Kasumi-1 (cell line): ENCODE data around the gene PEAK1.

Experiments
- DNase-seq, 2 experiments: peaks; one replicate each; lab custom pipeline; 2025; lab: John Stamatoyannopoulos, UW

The PEAK1 gene

DNA sequence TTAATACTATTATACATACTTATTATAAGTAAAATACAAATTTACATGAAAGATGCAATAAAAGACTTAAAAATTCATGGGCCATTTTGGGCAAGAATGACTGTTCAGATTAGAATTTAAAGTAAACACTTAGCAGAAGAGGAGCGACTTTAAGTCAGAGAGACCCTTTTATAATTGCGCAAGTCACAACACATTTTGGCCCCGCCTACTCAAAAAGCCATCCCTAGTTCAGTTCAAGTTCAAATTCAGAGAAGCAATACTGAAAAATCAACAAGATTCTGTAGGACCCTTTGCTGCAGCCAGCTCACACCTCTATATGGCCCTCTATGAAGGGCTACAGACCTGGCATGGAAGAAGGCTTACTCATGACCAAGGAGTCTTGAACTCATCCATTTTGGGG is 64.6 kb downstream of the PEAK1 start:
- no peak for DNase-seq

DNA sequence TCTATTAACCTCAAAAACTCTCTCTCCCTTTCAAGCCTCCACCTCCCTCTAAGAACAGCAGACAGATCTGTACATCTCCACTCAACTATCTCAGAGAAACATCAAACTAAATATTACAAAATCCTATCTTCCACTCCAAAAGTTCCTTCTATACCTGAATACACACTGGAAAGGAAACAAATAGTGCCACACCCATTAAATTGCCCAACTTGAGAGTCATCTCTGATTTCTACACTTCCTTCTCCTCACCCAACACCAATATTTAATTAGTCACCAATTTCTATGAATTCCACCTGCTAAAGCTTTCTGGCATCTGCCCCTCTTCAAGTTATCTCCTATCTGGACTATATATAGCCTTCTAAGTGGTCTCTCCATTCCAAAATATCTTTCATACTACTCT is 65.8 kb downstream of the PEAK1 start:
- no peak for DNase-seq

DNA sequence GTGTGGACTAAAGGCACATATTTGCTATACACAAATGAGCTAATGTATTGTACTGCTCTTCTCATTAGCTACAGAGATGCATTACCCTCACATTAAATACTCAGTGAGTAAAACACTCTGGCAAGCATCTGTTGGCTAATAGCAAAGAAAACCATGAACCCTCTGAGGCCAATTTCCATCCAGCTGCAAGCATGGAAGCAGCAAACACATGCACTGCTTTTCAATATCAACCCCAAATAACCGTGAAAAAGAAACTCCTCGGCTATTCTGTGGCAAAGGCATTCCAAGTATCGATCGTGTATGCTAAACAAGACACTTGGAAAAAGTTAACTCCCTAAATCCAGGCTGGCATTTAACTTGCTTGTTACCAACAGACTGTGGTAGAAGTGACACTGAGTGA is 67.0 kb downstream of the PEAK1 start:
- DNase-seq = no peak

DNA sequence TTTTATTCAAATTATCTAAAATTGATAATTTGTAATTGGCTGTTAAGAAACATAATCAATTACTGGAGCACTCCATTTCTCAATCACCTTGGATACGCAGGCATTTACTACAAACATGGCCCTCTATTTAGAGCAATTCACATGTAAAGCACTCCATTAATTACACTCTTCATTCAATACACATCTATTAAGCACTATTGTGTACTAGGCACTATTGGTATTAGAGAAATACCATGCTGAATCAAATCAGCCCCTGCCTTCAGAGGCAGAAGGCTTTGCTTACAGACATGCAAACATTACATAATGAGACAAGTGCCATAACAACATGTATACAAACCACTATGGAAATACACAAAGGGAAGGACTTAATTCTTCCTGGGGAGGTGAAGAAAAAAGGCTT is 69.1 kb downstream of the PEAK1 start:
- DNase-seq = no peak

DNA sequence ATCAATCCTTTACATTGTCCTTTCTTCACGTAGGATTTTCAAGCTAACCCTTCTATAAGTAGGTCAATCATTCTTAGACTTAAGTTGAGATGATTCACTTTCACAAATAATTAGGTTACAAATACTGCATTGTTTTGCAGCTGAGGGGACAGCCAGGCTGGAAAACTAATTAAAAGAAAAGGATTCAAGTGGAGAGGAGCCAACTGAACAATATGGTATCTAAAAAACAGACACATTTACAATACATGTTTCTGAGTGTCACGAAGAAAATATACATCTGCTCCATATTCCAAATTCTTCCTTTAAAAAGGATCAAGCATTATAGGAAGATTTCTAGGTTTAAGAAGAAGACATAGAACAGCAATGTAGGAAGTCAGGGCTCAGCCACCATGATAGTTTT is 70.2 kb downstream of the PEAK1 start:
- no peak for DNase-seq

DNA sequence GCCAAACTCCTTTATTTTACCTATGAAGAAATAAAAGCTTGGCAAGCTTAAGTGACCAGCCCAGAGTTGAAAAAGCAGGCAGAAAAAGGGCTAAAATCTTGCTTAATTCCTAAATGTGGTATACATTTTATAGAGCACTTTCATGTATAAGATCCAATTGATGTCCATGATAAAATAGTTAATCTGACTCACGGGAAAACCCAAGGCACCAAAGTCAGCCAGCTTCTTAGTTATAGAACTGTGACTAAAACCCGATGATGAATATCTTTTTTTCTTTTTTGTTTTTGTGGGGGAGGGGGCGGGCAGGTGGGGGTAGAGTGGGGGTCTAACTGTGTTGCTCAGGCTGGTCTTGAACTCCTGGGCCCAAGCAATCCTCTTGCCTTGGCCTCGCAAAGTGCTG is 71.4 kb downstream of the PEAK1 start:
- DNase-seq = no peak

DNA sequence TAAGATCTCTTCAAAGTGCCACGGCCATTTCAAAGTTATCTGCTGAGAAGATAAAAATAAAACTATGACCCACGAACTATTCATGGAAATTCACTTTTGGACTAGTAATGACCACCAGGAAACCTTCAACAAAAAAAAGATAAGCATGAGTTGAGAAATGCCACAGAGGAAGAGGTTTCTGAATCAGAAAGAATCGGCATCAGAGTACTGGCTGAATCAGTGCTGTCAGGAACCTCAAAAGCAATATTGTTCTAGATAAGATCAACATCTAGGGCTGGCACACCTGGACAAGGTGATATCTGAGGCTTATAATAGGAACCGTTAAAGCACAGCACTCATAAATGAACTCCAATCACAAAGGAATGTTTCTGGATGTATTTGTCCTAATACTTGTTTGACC is 72.7 kb downstream of the PEAK1 start:
- no peak for DNase-seq

DNA sequence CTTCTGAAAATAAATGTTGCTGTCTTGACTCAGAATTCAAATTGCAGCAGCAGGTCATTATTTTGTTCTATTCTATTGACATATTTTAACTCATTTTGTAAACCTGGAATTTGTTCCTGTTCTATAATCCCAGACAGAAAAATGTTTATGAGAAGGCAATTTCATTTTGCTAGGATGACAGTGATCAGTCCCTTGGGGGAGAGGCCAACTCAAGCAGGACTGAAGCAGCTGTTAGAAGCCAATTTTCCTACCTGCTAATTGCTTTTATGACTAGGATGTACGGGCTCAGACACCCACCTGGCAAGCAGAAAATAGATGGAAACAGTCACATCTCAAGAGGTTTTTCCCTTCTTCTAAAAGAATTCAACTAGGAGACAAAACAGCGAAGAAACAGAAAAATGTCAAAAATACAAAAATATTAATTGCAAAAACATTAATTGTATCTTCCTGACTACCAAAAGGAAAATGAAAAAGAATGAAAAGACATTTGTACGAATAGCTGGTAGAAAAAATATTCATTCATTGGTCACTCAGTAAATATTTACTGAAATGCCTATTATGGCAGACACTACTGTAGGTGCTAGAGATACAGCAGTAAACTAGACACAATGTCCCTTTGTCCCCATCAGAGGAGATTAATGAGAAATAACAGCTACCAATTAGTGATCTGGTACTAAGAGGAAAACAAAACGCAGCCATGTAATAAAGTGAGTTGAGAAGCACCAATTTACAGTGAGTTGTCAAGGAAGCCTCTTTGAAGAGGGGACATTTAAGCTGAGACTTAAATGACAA is 73.5 kb downstream of the PEAK1 start:
- DNase-seq = no peak

DNA sequence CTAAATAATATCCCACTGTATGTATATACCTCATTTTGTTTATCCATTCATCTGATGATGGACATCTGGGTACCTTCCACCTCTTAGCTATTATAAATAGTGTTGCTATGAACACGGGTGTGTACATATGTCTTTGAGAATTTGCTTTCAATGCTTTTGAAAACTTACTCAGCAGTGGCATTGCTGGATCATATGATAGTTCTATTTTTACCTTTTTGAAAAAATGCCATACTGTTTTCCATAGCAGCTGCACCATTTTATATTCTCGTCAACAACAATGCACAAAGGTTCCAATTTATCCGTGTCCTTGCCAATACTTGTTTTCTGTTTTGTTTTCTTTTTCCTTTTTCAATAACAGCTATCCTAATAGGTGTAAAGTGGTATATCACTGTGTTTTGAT is 77.1 kb downstream of the PEAK1 start:
- DNase-seq = no peak

DNA sequence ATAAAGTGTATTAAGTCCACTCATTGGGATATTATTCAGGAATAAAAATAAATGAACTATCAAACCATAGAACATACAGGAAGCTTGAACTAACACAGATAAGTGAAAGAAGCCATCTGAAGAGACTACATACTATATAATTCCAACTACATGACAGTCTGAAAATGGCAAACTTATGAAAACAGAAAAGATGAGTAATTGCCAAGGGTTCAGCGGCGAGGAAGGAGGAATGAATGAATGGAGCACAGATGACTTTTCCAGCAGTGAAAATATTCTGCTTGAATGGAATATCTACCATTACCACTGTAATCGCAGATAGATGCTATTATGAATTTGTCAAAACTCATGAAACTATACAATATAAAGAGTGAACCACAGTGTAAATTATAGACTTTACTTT is 79.7 kb downstream of the PEAK1 start:
- no peak for DNase-seq

DNA sequence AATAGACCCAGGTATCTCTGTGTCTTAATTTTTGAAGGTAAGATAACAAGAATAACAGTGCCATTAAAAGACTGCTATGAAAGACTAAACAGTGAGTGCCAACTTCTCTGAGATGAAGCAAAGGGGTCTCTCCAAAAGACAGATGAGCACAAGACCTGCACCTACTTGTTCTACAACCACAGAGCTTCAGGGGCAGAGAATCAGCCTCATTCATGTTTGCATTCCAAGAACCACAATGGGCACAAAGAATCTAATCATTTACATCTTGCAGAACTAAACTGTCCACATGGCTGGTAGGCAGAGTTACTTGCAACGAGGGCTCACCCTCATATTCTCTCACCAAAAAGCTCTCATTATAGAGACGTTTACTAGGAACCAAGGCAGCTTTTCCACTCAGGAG is 83.9 kb downstream of the PEAK1 start:
- no peak for DNase-seq

DNA sequence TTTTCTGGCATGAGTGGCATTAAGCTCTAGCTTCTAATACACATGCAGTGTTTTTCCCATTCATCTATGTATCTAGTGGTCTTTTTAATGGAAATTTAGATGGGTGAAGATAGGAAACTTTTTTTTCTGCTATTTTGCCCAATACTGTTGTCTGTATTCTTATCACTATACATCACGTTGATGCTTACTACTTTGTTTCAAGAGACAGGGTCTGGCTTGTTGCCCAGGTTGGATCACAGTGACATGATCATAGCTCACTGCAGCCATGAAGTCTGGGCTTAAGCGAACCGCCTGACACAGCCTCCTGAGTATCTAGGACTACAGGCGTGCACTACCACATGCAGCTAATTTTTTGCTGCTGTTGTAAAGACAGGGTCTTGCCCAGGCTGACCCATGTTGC is 84.6 kb downstream of the PEAK1 start:
- DNase-seq = no peak

DNA sequence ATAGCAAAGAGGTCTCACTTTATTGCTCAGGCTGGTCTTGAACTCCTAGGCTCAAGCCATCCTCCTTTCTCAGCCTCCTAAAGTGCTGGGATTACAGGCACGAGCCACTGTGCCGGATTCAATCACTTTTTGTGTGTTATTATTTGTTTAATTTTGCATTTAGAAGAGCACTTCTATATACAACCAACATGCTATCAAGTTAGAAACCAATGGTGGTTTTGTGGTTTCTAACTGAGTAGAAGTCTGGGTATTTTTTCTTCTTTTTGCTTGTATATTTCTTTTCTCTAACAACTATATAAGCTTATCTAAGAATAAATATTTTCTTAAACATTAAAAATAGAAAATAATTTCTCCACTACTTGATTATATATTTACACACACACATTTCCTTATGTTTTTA is 86.7 kb downstream of the PEAK1 start:
- DNase-seq = no peak

DNA sequence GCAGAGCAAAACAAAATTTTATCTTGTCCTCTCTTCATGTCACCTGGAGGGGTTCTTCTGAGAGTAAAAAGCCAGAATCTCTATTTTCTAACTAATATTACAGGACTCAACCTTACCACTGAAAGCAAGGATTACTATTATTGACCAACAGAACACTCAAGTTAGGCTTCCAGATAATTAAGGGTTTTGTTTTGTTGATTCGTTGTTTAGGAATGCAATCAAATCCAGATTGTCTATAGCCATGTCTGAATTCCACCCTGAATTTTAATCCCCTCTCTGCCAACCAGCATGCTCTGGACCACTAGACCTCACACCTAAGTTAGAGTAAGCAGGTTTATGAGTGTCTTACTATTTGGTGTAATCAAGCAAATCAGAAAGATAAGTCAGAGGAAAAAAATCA is 90.7 kb downstream of the PEAK1 start:
- no peak for DNase-seq

DNA sequence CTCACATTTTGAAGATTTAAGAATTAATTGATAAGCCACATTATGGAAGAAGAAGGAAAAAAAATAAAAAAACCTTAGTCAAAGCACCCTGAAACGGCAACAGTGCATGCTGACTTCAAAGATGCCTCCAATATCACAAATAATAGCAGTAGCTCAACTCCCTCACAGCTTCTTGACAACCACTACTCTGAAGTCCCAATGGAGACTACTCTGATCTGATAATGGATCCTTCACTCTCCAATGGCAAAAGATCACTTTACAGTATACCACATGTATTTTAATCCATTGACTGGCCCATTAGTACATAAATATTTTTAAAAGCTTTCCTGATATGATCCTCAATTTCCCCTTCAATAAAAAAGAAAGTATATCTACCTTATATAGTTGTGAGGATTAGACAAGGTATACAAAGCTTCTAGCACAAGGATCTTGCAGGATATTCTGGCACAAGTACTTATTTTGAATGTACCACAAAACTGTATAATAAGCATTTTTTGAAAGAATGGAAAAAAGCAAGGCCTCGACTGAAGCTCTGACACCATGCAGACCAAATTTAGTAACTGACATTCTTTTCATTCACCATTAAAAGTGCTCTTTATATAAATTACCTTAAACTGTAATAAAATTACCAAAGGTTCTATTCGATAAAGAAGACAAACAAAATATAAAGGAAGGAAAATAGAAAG is 91.9 kb downstream of the PEAK1 start:
- DNase-seq = no peak

DNA sequence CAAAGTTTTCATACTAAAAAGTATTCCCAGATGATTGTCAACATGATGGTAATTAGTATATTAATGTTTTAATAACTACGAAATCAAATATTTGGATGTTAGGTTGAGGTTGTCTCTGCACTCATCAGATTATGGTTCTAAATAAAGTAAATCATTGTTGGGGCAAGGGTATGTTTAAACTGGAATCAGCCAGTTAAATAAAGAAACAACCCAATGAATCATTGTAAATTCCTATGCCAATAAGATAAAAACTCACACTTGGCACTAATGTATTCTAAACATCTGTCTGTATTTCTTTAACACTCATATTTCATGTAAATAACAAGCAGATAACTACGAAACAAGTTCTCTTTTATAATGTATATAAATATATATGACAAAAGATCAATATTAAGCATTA is 92.7 kb downstream of the PEAK1 start:
- no peak for DNase-seq

DNA sequence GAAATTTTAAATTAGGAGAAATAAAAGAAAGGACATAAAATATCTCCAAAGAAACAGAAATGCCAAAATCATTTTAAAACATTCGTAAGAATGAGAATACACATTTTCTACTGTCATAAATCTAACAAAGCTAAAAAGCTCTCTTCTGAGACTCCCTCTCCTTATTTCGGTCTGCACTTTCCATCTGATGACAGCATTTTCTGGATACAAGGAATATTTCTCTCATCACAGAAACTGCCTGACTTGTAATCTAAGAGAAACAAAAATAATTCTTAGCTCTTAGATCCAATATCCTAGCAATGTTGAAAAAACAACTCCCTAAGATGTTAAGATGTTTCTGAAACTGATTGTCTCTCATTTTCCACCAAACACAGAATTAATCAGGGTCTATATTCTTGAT is 93.5 kb downstream of the PEAK1 start:
- DNase-seq = no peak

DNA sequence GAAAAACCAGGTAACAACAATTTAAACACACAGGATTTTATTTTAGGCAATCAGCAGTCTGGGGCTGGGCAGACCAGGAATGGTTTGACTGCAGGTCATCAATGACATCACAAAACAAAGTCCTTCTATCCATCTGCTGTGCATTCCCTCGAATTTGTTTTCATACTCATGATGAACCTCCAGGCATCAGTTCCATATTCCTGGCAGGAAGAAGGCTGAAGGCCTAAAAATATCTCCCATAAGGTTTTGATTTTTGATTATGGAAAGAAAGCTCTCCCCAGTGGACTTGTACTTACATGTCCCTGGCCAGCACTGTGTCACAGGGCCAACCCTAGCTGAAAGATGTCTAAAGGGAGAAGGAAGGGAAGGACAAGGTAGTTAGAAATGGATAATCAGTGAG is 107.4 kb downstream of the PEAK1 start:
- DNase-seq = no peak

DNA sequence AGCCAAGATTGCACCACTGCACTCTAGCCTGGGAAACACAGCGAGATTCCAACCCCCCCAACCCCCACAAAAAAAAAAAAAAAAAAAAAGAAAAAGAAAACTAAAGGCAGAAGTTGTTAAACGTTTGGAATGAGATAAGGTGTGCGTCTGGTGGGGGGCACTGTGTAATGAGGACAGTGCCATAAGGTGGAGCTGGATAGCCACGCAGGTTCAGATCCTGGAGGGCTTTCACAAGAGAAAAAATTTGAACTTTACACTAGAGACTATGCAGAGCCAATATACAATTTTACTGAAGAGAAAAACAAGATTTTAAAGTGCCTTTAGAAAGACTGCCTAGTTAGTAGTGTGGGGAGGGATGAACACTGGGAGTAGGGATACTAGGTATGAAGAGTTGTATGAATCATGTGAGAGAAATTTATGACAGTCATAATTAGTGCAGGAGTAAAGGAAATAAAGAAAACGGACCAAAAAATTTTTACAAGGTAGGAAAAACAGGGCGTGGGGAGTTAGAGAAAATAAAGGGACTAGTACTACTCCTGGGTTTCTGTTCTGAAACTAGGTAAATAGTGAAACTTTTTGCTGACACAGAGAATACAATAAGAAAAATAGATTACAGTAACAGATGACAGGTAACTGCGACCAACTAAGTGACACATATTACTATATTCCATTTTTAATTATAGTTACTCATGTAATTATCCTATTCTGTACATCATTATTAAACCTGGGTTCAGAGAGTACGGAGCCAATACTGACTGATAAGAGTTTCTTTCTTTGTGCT is 108.1 kb downstream of the PEAK1 start:
- DNase-seq = no peak

DNA sequence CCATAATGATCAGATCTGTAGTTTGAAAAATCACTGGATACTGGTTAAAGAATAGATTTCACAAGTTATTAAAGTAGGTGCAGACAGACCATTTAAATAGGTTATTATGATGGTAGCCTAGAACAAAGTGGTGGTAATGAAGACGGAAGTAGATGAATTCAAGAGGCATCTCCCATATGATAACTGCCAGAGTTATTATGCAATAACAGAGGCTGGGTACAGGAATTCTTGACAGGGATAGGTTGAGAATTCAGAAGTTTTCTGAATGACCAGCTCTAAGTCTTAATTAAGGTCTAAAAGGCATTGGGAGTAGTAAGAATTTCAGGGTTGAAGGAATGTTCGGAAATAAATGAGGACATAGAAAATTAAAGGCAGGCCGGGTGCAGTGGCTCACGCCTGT is 108.9 kb downstream of the PEAK1 start:
- DNase-seq = no peak

DNA sequence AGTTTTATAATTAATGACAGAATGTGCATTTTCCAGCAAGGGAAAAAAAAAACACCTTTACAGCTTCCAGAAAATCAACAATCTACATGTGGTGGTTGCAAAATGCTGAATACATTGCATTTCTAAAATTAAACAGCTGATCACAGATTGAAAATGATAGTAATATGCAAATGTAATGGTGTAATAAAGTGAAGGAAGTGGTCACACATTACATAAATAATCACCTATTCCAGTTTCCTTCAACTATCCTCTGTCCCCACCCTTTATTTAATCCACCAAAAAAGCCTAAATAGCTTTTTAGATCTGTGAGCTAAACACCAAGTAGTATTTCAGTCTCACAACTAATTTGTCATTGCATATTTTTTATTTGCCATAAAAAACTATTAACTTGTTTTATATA is 110.5 kb downstream of the PEAK1 start:
- DNase-seq = no peak

DNA sequence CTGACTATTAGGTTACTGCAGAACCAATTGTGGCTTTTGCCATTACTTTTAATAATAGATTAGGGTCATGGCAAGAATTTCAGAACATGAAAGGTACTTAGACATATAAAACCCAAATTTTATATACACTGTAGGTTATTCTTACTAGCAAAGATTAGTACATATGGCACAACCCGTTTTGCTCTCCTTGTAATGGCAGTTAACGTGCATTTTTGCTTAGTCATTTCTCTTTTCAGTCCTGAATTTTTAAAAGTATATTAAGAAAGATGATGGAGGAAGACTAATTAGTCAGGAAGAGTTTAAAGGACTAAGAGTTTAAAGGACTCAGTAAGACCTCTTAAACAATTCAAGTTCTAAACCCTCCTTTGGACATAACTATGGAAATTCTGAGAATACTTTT is 114.0 kb downstream of the PEAK1 start:
- no peak for DNase-seq

DNA sequence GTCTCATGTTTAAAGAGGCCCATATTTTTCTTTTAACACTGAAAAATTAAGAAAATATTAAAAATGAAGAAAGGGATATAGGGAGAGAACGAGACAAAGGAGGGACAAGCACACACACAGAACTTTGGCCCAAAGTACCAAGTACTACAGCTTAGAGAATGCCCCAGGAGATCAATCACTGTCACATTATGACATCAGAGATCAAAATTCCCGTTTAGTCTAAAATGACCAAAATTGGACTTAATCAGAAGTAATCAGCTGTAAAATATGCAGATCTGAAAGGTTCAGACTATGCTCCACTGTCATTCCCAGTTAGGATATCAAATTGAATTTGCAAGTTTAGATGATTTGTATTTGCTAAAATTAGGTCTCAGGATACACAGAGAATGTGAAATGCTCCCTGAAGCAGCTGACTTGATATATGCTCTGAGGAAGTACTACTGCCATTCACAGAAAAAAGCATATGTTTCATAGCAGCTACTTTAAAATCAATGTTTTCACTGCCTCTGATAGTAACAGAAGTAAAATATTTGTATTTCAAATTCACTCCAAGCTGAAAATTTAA is 123.0 kb downstream of the PEAK1 start:
- DNase-seq = no peak
